Muscle layer of duodenum (tissue), 2 donors: Measurements from ENCODE around the gene PROP1.
"Not testable (repeated sequence)": the region's sequence is repeated elsewhere in the genome, so short reads cannot be mapped to it uniquely, and the experiment has no call there.

Experiments used
- H3K27ac ChIP-seq: one replicate; pipeline ENCODE4 v1.7.0; 2013; ENCODE audit warnings: mild to moderate bottlenecking, low read length
- H3K27me3 ChIP-seq: one replicate; pipeline ENCODE4 v1.7.0; 2013; ENCODE audit warnings: low read depth, mild to moderate bottlenecking, control low read depth, low read length
- H3K36me3 ChIP-seq, 2 donors: one replicate each; pipeline ENCODE4 v1.7.0; 2013; ENCODE audit warnings: low read length in 2 of 2, control low read depth in 1 of 2, mild to moderate bottlenecking in 1 of 2; ENCODE audit not compliant: insufficient read depth in 2 of 2, control insufficient read depth in 1 of 2
- H3K4me1 ChIP-seq, 2 donors: one replicate each; pipeline ENCODE4 v1.7.0; 2013; ENCODE audit warnings: low read length in 2 of 2, mild to moderate bottlenecking in 2 of 2, control low read depth in 1 of 2, moderate library complexity in 1 of 2; ENCODE audit not compliant: insufficient read depth in 2 of 2, control insufficient read depth in 1 of 2
- H3K4me3 ChIP-seq, 2 donors: one replicate each; pipeline ENCODE4 v1.7.0; 2013; ENCODE audit warnings: low read length in 2 of 2, low read depth in 1 of 2, mild to moderate bottlenecking in 1 of 2
- H3K9me3 ChIP-seq, 2 donors: one replicate each; pipeline ENCODE4 v1.7.0; 2013; ENCODE audit warnings: low read length in 2 of 2, control low read depth in 1 of 2, mild to moderate bottlenecking in 1 of 2; ENCODE audit not compliant: control insufficient read depth in 1 of 2
- donor health status: healthy.

The PROP1 gene

GRCh38 chr5:177995691-177996595, at the start of gene PROP1:
PROP1 (minus strand) TSS chr5:177996242; CDS start chr5:177995933, 309 bp downstream.
- Histone ChIP-seq H3K36me3 (no peaks in the 10 kb centered on the region), H3K27ac (no peak within 1 kb of the TSS), H3K27me3 (no peaks in the 10 kb centered on the region), H3K9me3 (no peaks in the 10 kb centered on the region), H3K4me1 (no peaks in the 10 kb centered on the region), H3K4me3 (no peak within 1 kb of the TSS)

GRCh38 chr5:178019379-178020030, 23.5 kb upstream of the PROP1 start:
- H3K4me3 ChIP-seq, H3K36me3 ChIP-seq, H3K4me1 ChIP-seq, H3K27me3 ChIP-seq, H3K9me3 ChIP-seq, H3K27ac ChIP-seq: not testable (repeated sequence)

GRCh38 chr5:178012758-178013157, 16.7 kb upstream of the PROP1 start:
- not testable (repeated sequence) for H3K27ac ChIP-seq, H3K9me3 ChIP-seq, H3K36me3 ChIP-seq, H3K4me1 ChIP-seq, H3K27me3 ChIP-seq, H3K4me3 ChIP-seq

- not testable (repeated sequence) for H3K36me3 ChIP-seq, H3K9me3 ChIP-seq, H3K4me3 ChIP-seq, H3K27ac ChIP-seq, H3K27me3 ChIP-seq, H3K4me1 ChIP-seq
Observed at GRCh38 chr5:178011816-178012554, 15.9 kb upstream of the PROP1 start.

GRCh38 chr5:178007272-178007671, 11.2 kb upstream of the PROP1 start:
- not testable (repeated sequence) for H3K27ac ChIP-seq, H3K27me3 ChIP-seq, H3K36me3 ChIP-seq, H3K9me3 ChIP-seq, H3K4me3 ChIP-seq, H3K4me1 ChIP-seq

GRCh38 chr5:178006536-178007231, 10.6 kb upstream of the PROP1 start:
- not testable (repeated sequence) for H3K36me3 ChIP-seq, H3K27ac ChIP-seq, H3K4me3 ChIP-seq, H3K4me1 ChIP-seq, H3K27me3 ChIP-seq, H3K9me3 ChIP-seq

GRCh38 chr5:178006181-178006535, 10.1 kb upstream of the PROP1 start:
- not testable (repeated sequence) for H3K36me3 ChIP-seq, H3K27ac ChIP-seq, H3K9me3 ChIP-seq, H3K4me1 ChIP-seq, H3K27me3 ChIP-seq, H3K4me3 ChIP-seq

- no peak overlapping the region for H3K4me3 ChIP-seq
- no peak overlapping the region for H3K27ac ChIP-seq
- H3K4me1 ChIP-seq = no peaks in the 10 kb centered on the region
- H3K27me3 ChIP-seq = no peaks in the 10 kb centered on the region
- H3K36me3 ChIP-seq = no peaks in the 10 kb centered on the region
- no peaks in the 10 kb centered on the region for H3K9me3 ChIP-seq
Observed at GRCh38 chr5:177997846-177998245, 1.8 kb upstream of the PROP1 start.

- Histone ChIP-seq H3K4me1 (no peaks in the 10 kb centered on the region), H3K9me3 (no peaks in the 10 kb centered on the region), H3K4me3 (no peak overlapping the region), H3K27ac (no peak overlapping the region), H3K36me3 (no peaks in the 10 kb centered on the region), H3K27me3 (no peaks in the 10 kb centered on the region)
Observed at GRCh38 chr5:177997319-177997670, 1.3 kb upstream of the PROP1 start.

- no peaks in the 10 kb centered on the region for H3K4me1 ChIP-seq
- H3K36me3 ChIP-seq = no peaks in the 10 kb centered on the region
- no peaks in the 10 kb centered on the region for H3K9me3 ChIP-seq
- H3K27ac ChIP-seq = no peak overlapping the region
- H3K27me3 ChIP-seq = no peaks in the 10 kb centered on the region
- no peak overlapping the region for H3K4me3 ChIP-seq
Observed at GRCh38 chr5:177996660-177997318, 747 bp upstream of the PROP1 start.
